NCI-H2196 (cell line): Measurements from ENCODE around the gene ALDOC.
A peak's percentile ranks its signal among the peaks of the same experiment; 100 is the strongest.
"Not testable (repeated sequence)": the region's sequence is repeated elsewhere in the genome, so short reads cannot be mapped to it uniquely, and the experiment has no call there.

ENCODE experiments used
- DNase-seq: peaks from one replicate; lab custom pipeline; 2025; ENCODE audit not compliant: unreplicated experiment; lab: John Stamatoyannopoulos, UW

The ALDOC gene

DNA sequence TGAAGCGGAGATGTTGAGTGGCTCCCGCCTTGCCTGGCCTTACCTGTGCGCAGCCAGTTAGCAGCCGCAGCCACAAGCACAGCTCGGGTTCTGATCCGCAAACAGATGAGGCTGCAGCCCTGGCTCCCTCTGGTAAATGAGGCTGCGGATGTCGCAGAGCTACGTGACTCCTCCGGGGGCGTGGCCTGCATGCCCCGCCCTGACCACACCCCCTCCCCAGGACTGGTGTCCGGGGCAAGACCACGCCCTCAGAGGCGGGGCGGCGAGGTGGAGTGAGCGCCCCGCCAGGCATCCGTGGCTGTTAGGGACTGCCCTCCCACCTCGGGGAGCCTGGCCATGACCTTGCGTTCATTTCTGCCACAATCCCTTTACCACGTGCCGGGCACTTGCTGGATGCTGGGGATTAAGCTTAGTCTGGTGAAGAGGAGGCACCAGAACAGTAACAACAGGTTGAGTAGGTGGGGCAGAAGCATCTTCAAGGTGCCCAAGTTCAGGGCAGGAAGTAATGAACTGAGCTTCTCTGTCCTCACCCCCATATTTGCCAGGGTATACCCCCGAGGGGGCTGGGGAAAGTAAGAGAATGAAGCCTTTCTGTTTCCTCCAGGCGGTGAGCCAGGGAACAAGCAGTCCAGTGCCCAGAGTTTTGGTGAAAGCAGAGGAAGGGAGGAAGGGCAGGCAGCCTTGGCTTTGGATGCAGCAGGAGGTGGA, at the start of gene ALDOC:
TSS of gene ALDOC (minus strand) at position 138 of the 708 bp plus-strand sequence. CDS start 1,363 bp downstream, outside the sequence.
- peak; percentile 93 for DNase-seq

- no peak for DNase-seq
Observed at GRCh38 chr17:28624148-28624547, 47.5 kb upstream of the ALDOC start.

- no peak for DNase-seq
Observed at GRCh38 chr17:28623696-28624095, 47.0 kb upstream of the ALDOC start.

DNA sequence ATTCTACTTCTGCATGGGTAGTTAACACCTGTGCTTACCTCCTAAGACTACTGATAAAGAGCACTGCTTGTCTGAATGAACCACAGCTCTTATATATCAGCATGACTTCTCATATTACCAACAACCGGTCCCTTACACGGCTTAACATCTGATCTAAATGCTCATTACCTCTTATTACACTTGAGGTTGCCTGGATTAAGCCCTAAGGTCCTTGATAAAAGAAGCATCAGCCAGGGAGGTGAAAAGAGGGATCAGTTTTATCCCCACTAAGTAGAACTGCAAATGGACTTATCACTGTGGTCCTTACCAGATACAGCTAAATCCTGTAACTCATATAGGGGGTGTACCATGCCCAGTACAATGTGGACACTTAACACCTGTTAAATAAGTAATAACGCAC, 45.5 kb upstream of the ALDOC start:
- DNase-seq = no peak

DNA sequence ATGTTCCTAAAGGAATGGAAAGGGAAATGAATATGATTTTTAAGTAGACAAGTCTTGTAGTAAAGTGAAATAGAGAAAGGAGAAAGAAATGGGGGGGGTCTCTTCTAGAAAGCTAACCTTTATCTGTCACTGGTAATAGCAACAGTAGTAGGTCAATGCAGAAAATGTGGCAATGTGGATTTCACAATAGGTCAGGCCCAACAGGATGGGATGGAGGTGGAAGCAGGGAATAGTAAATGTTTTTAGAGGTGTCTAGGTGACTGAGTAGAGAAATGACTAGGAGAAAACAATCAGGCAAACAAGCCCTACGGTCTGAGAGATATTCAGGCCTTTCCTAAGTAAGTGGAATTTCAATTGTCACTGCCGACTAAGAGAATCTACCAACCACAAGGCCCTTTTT, 43.3 kb upstream of the ALDOC start:
- DNase-seq = no peak

- no peak for DNase-seq
Observed at GRCh38 chr17:28618464-28618863, 41.8 kb upstream of the ALDOC start.

- DNase-seq = no peak
Observed at GRCh38 chr17:28616281-28616680, 39.6 kb upstream of the ALDOC start.

DNA sequence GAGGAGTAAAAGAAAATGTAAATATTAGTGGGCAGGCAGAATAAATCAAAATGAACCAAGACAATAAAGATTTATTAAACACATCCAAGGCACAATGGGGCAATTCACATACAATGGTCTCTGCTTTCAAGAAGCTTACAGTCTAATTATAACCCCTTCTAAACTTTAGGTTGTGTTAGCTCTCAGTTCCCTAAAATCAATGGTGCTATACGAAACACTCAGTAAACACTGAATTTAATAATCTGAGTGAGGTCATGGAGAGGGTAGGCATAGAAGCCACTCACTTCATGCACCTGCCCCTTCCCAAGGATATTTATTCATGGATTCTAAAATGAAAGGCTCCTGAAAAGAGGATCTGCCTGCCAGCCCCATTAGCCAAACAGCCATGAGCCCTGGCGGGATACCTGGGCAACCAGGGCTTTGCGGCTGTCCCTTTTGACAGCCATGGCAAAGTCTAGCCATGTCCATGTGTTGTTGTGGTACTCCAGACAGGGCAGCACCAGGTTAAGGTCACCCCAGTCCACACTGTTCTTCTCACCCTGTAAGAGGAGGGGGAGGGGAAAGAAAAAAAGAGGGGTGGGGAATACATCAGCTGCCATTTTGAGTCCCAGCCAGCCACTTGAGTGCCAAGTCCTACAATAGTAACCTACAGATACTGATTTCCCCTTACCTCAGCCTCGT, 38.7 kb upstream of the ALDOC start:
- no peak for DNase-seq

GRCh38 chr17:28613931-28614381, 37.3 kb upstream of the ALDOC start, which contains the start of gene RSKR:
Gene RSKR (minus strand): TSS chr17:28614185. CDS start chr17:28614161, 24 bp downstream.
- no peak for DNase-seq

- no peak for DNase-seq
Observed at GRCh38 chr17:28612936-28613872, 36.5 kb upstream of the ALDOC start.

DNA sequence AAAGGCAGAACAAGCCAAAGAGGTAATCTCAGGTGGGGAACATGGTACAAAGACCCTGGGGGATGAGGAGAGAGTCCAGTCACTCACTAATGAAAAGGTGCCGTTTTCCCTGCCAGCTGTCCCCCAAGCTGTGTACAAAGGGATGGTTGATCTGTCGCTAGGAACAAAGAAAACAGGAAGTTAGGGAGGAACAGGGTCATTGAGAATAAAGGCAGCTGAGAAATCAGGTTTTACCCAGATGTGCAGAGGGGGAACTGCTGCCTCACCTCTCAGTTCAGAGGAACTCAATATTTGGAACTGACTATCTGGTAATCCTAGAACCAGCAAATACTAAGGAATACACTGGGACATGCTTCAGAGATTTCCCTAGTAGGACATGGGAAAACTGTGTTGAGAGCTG, 35.8 kb upstream of the ALDOC start:
- no peak for DNase-seq

DNA sequence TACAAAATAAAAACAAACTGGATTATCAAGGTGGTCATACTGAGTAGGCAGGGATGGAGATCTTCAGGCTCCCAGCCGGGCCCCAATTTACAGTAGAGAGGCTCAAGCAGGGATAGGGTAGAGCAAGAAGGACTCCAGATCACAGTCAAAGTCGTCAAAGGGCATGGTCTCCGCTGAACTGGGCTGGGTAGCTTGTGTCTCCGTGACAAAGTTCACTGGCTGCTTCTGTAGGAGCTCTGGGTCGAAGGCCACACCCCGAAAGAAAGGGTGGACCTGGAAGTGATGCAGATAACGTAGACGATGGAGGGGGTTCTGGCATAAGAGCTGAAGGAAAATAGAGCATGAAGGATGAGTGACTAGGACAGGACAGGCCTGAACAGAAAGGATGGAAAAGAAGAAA, 33.7 kb upstream of the ALDOC start:
- DNase-seq = no peak

GRCh38 chr17:28604031-28604430, 27.3 kb upstream of the ALDOC start:
- not testable (repeated sequence) for DNase-seq

DNA sequence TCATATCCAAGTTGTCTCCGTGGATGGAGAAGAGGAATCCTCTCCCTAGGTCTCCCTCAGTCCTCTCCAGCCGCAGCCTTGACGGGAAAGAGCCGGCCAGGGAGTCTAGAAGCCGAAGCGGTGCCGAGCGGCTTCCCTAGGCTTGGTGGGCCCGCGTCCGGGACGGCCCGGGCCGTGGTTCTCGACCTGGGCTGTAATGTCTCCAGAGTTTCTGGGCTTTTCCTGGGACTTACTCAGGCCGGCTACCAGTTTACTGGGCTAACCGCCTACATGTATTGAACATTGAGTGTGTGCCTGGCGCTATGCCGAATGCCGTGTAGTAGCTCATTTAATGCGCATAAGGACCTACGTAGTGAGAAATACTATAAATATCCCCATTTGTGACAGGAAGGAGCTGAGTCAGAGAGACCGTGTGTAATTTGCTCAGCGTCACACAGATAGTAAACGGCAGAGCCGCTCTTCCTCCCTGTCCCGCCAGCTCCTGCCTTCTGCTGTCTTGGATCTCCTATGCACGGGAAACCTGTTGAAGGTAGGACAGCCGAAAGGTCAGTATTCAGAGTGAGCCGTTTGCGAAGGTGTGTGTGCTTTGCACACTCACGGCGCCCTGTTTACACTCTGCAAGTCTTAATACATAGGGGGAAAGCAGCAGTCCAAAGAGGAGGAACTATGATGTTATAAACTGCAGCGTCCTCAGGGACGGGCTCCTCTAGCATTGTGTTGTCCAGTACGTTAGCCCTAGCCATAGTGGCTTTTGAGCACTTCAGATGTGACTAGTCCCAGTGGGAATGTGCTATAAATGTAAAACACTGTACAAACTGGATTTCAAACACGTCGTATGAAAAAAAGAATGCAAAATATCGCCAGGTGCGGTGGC, 22.9 kb upstream of the ALDOC start:
- DNase-seq = peak; percentile 42

- peak; percentile 84 for DNase-seq
Observed at GRCh38 chr17:28598799-28599310, 22.2 kb upstream of the ALDOC start, which contains the start of gene SPAG5. Gene SPAG5 (minus strand): TSS chr17:28599025. CDS start chr17:28598946, 79 bp downstream.

DNA sequence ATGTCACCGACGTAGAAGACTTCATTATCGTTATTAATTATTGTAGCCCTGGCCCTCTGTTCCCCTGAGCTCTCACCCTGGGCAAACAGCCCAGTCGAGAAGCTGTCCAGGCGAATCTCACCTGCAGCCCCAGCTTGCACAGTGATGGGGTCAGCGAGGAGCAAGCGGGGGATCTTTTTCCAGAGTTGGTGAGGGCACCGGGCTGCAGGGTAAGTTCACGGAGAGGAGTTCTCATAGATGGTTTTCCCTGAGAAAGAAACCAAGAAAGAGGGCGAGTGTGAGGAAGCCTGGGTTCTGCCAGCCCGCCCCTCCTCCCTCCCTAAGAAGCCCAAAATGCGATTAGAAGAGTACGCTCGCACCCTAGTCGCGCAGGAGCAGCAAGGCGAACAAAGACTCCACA, 21.7 kb upstream of the ALDOC start:
- no peak for DNase-seq

DNA sequence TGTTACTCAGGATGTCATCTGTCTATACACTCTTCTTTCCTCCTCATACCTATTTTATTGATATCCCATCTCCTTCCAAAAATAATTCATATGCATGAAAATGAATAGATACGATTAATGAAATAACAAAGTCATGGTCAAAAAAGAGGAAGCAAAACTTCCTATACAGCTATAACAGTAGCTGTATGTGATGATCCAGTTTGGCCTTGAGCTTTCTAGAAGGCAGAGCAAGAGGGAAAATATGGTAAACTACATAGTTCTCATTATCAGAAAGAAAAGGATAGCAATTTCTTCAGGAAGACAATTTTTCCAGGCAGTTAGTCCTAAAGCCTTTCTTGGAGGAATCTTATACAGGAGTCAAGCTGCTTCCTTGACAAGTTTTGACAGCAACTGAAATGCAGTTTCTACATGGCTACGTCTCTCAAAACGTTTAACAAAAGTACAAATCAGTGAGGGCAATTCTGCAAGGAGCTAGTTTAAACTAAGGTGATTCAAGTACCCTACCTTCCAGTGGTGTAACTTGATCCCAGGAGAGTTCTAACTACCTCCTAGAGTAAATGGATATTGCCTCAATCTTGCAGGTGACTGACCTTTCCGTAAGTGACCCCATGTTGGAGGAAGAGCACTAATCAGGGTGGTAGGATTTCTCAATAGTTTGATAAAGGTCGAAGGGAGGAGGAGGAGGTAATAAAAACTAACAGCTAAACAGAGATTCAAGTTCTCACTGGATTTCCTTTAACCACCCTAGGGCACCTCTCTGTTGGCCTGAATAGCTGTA, 21.1 kb upstream of the ALDOC start:
- DNase-seq = no peak

GRCh38 chr17:28592260-28592659, 15.6 kb upstream of the ALDOC start:
- DNase-seq = no peak

GRCh38 chr17:28585851-28586250, 9.2 kb upstream of the ALDOC start:
- no peak for DNase-seq
